GM10847 (cell line): ENCODE data around the gene BRINP1.

Experiments
- POLR2A ChIP-seq: IDR thresholded peaks from 2 replicates; pipeline ENCODE4 v1.6.1; 2011; ENCODE audit not compliant: insufficient read length; ENCODE audit errors: extremely low read depth

Gene BRINP1

DNA sequence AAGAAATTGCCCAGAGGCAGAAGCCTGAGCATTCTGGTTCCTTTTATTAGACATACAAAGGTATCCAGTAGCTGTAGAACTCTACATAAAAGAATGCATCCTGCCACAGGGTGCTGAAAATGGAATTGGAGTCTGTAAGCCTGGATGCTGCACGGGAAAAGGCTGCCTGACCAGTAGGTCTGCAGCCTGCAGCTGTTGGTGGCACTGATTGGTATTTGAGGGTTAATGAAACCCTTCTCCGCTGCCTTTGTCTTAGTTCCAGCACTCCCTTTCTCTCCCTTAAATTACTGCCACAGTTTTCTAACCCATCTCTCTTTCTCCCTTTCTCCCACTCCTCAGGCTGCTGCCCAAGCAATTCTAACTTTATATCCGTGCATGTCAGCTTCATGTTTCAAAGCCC, 64.7 kb downstream of the BRINP1 start:
- TF ChIP-seq POLR2A = no peak

DNA sequence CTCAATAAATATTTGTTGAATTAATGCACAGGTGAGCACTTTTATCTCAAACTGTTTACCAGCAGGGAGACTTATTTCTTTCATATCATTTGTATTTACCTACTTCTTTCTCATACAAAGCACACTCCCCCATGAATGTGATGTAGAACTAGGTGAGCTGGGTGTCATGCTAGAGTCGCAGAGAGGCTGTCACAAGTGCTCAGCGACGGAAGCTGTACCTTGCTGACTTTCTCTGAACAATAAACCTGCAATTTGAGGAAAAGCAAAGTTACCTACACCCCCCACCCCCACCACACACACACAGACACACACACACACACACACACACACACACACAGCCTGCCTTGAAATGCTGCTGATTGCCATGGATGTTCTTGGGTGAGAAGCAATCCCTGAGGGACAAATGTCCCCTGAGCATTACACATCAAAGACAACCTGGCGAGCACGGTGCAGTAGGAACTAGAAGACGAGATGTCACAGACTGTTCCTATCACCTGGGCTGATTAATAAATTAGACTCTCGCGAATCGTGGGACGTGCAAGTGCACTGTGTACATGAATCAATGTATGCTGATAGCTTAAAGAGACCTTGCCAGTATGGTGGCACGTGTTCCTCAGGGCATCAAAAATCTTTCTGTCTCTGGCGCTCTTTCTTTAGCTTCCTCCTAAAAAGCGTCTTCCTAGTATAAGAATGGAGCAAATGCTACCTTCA, 66.1 kb downstream of the BRINP1 start:
- TF ChIP-seq POLR2A = no peak

DNA sequence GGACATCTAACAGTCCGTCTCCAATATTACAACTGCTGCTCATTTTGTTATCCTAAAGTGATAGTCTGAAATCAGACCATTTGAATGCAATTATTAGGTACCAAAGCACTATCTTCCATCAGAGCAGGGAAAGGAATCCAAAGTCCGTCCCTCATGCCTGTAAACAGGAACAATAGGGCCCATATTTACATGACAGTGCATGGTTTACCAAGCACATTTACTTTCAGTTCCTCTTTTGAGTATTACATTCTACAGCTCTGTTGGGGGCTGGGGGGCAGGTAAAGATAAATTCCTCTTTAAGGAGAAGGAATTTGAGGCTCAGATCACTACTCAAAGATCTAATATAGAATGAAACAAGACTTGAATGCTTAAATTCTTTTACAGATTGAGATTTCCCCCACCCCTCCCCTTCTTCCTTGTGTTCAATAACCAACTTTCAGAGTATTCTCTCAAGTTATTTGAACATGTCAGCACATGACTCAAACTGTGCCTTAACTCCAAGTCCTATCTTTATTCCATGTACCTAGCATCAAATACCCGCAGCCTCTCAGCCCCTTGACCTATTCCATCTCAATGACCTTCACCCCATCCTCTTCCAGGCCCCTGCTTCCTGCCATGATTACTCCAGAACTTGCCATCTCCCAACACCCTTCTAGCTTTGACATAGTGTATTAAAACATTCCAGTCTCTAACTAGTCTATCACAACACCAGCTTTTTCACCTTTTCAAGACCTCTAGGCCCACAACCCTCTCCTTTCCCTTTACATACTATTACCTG, 71.0 kb downstream of the BRINP1 start:
- no peak for TF ChIP-seq POLR2A

DNA sequence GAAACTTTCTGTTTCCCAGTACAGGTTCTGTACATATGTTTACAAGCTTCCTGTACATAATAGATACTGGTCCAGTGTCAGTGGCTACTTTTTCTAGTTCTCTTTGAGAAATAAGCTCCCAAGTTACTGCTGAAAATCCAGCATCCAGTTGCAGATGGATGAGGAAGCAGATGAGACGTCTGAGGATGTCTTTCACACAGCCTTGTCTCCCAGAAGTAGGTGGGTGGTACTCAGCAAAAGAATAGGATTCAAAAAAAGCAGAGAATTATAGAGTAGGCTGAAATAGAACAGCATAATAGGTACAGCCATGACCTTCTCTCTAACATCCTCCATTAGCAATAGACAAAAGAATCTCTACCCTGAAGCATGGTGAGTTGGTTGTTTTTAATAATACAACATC, 77.7 kb downstream of the BRINP1 start:
- no peak for TF ChIP-seq POLR2A

DNA sequence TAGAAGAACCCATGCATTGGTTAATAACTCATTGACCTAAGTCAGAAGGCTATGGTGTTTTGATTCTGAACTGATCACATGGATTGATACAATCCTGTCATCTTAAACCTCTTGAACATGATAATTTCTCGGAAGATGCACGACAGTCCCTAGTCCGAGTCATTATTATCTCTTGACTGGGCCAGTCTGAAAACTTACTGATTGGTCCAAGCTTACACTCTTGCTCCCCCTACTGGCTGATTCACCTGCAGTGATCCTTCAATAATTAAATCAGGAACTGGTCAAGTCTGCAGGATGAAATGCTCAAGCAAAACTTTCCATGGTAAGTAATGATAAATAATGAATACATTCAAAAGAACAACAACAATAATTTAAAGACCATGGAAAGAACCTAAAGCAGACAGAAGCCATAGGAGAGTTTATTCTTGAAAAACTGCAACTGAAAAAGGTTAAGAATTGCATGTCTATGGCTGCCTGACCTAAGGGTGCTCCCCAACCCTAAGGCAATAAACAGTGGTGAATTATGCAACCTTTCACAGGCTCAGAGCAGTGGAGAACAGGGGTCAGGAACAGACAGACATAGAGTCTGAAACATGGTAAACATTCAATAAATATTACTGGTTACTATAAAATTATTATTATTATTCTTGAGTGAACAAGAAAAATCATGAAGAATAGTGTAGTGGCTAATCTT, 79.3 kb downstream of the BRINP1 start:
- TF ChIP-seq POLR2A = no peak

DNA sequence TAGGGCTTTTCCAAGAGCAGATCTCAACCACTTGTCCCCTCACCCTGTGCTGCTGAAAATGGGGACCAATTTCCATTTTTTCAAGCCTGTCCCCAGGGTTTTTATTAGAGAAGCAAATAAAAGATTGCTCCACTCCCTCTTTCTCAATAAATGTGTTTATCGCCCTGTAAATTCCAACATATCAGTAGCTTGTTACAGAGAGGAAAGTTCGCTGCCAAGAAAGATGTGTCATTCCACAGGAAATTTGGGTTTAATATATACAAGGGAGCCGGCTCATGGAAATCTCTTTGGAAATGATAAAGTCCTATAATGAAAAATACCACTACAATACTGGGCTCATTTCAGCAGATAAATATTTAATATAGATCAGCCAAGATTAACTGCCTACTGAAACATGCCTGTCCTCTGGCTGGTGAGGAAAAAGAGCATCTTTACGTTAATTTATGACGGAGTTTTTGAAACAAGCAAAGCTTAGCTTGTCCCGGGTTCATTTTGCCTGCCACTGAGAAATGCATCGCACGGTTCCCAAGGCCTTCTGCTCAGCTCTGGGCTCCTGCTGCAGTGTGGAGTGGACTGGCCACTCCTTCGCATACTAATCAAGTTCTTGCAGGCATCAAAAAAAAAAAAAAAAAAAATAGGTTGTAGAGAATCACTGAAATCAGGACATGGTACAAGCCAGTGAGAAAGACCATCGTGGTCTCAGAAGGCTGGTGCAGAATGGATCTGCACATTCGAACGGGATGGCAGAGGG, 84.5 kb downstream of the BRINP1 start:
- TF ChIP-seq POLR2A = no peak

DNA sequence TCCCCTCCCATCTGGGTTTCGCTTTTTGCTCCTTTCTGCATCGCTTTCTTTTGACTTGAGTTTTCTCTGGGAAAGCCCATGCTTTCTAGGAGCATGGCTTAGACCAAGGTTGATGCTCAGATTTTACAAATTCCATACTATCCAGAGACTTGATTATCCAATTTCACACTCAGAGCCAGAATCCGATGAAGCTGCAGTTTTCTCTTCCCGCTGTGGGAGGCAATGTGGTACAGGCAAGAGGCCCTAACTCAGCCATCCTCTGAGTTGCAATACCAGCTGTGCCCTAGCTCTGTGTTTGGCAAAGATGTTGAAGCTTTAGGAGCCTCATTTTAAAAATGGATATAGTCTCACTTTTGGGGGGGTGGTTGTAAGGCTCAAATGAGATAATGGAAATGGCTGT, 85.1 kb downstream of the BRINP1 start:
- no peak for TF ChIP-seq POLR2A

DNA sequence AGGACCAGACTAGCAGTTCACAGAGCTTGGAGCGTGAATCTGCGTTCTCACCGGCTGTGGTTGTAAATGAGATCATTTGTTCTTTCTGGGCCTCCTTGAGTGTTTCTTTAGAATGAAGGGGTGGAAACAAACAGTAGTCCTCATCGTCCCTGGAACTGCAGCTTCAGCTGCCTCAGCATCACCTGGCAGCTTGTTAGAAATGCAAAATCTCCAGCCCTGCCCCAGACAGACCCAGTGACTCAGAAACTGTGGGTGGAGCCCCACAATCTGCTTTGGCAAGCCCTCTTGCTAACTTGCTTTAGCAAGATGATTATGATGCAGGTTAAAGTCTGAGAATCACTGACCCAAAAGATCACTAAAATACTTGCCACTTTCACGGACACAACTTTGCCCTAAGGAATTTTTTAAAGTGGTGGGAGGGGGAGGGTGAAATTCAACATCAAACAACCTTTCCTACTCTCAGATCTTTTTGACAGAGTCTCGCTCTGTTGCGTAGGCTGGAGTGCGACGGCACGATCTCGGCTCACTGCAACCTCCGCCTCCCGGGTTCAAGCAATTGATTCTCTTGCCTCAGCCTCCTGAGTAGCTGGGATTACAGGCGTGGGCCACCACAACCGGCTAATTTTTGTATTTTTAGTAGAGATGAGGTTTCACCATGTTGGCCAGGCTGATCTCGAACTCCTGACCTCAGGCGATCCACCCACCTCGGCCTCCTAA, 86.0 kb downstream of the BRINP1 start:
- TF ChIP-seq POLR2A = no peak

DNA sequence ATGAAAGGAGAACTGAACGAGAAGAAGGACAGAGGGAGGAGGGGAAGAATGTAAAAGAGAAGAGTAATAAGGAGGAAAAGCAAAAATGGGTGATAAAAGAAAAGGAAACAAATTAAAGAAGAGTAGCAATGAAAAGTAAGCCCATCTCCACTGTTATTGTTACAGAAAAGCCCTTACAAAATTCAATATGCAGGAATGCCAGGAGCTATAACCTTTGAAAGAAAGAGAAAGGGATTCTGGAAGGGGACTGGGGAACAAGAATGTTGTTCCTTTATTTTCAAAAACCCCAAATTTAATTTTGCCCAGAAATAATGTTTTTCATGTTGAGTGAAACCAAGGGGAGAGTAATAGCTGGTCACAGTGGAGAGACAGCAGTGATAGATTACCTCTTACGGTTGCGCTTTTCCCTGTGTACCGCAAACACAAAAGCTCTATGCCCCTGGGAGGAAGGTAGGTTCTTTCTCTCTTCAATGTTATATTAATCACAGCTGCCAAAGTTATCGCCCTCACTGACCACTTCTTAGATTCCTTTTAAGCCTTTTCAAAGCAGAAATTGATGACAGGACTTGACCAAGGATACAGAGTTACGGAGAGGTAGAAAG, 86.7 kb downstream of the BRINP1 start:
- no peak for TF ChIP-seq POLR2A

DNA sequence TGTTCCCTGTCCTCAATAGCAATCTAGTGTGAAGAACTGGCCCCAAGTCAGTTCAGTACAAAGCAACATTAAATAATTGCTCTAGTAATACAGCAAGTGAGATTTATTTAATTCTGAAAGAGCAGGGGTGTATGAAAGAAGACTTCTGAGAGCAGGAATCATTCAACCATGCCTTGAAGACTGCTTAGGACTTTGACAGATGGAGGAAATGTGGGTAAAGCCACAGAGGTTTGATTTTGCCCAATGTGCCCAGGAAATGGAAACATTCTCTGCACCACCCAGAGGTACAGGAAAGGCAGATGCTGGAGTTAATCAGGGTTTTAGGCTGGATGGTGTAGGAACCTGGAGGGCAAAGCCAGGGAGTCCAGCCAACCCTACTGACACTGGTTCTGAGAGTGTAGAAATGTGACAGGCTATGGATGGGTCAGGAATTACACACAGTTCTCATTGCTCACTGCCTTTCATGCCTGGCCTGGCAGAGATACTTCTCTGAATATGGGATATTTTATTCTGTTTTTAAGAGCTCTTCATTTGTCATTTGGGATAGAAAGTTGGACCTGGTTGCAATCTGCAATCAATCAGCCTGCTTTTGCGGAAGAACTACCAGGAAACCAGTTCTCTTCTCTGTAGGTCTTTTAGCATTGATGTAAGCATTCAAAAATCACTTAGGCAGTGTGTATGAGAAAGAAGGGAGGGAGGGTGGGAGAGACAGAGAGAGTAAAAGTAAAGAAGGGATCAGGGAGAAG, 88.3 kb downstream of the BRINP1 start:
- TF ChIP-seq POLR2A = no peak

DNA sequence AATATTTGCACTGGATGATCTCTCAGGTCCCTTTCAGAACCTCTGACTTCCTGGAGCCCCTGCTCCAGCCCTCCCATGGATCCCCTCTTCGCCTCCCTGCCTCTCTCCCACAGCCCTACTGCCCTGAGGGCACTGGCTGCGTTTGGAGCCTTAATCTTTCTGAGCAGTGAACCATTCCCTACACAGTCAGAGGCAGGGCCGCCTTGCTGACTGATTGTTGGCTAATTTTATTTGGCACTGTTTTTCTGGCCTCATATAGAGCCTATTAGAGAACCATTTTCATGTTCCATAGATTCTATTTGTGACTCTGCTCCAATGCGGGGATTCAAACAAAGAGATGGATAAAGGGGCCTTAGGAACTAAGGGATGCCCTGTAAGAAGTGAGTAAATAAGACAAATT, 91.1 kb downstream of the BRINP1 start:
- no peak for TF ChIP-seq POLR2A

DNA sequence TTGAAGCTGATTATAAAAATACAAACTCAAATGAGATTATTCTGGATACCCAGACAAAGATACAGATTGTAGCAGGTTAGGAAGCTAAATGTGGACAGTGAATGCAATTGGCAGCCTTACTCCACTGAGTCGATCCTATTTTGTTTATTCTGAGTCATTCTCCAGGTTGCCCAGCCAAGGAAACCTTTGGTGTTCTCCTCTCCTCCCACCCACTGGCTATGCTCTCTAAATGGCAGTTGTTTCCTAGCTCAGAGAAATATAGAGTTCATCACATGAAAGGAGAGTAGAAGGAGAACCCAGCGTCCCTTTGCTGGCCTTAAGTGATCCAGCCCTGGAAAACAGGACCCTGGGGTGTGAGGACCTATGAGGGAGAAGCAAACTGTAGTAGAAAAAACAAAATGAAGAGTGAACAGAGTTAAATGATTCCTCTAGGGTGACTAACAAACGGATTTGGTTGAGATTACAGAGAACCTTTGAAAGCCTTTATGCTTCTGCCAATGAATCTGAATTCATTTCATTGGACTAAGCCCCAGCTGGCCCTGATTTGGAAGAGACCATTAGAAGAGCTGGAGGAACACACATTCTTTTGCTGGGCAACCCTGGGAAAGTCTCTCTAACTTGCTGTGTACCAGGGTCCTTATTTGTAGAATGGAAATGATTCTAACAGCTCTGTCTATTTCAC, 95.1 kb downstream of the BRINP1 start:
- TF ChIP-seq POLR2A = no peak

DNA sequence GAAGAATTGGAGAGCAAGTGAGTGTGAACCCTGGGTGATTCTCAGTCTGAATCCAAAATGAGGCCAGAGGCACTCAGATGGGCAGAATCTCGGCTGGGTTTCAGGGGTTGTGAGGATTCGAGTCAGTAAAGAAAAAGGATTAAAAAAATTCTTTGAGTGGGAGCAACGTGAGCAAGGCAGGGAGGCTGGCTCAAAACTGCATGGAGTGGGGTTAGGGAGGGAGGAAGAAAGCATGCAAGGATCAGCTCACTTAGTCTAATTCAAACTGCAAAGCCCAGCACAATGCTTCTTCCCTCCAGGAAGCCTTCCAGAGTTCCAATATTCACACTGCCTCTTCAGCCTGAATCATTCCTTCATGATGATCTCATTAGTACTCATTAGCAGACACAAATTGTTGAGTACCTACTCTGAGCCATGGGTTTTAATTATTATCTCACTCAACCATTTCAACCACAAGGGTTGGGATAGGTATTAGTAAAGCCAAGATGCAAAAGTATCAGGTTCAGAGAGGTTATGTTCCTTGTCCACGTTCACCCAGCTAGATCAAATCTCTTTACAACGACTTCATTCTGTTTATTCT, 95.8 kb downstream of the BRINP1 start:
- no peak for TF ChIP-seq POLR2A
